ENCODE measurements around the gene SCYGR6. TPM values are rescaled to one million over a fixed set of nuclear protein-coding genes. Genes with fewer than 3 reads are reported as not detected.

SCYGR6 gene
- total and polyA plus RNA-seq, 9 of the 15 experiments (the other 6 are each of a cell fraction or from before 2014, with no cell fraction given) = not detected

GRCh38 chr2:227684258-227684657 lies 40.3 kb downstream of the SCYGR6 start:
- Histone ChIP-seq H2AFZ (ENCODE audit: low read depth, low read length) (no peak overlapping the region), H3K9ac (ENCODE audit: insufficient read depth in 1 of 2, low read depth in 2 of 2, low read length in 2 of 2) (no peak overlapping the region), H3K9me3 (replicated peaks; ENCODE audit: control insufficient read depth, insufficient read depth, low read depth, low read length) (no peaks in the 10 kb centered on the region), H3K27ac (ENCODE audit: extremely low read depth, low read depth, low read length) (no peak overlapping the region), H3K36me3 (ENCODE audit: control insufficient read depth, insufficient read depth, low read length) (no peaks in the 10 kb centered on the region), H3K27me3 (ENCODE audit: control insufficient read depth in 2 of 2, insufficient read depth in 2 of 2, low read length in 2 of 2) (no peaks in the 10 kb centered on the region), H3K79me2 (ENCODE audit: control insufficient read depth, insufficient read depth, low read length) (no peaks in the 10 kb centered on the region), H3K9me1 (ENCODE audit: control insufficient read depth, insufficient read depth, low read length) (no peaks in the 10 kb centered on the region), H3K4me1 (replicated peaks in 1 of 2; ENCODE audit: control insufficient read depth in 2 of 2, insufficient read depth in 2 of 2, low read length in 2 of 2) (no peaks in the 10 kb centered on the region), H3K4me2 (ENCODE audit: insufficient read depth, low read length) (no peak overlapping the region), H3K4me3 (no peak overlapping the region), H4K20me1 (replicated peaks; ENCODE audit: control insufficient read depth, insufficient read depth, low read length) (no peaks in the 10 kb centered on the region)
- no peak for TF ChIP-seq ZNF436 (CRISPR knock-in tag; IDR thresholded peaks at IDR 0.05)
- POLR2A ChIA-PET = no interaction called here
- ATAC-seq = no peak
- BruUV-seq (replicated peaks) = no TSS peak
- intact Hi-C loops (cut with micrococcal nuclease) (no loop called here), in situ Hi-C loops (cut with MboI) (no loop called here)
- FAIRE-seq = no peak
- no peak for DNase-seq (ENCODE audit: extremely low read depth in 1 of 4, low spot score in 3 of 4)
- CTCF ChIA-PET (ENCODE audit: low intra/inter-chr PET ratio) = no interaction called here
- 2% methylated on average over 5 of the region's 5 CpGs for WGBS (ENCODE audit: insufficient coverage, low coverage, missing lambda C conversion rate)

GRCh38 chr2:227677928-227678327 lies 46.6 kb downstream of the SCYGR6 start:
- no peaks in the 10 kb centered on the region for H3K9me1 ChIP-seq (ENCODE audit: control insufficient read depth, insufficient read depth, low read length)
- TF ChIP-seq IRF2 (CRISPR knock-in tag; IDR thresholded peaks at IDR 0.05) (no peak), CBX5 (IDR thresholded peaks at IDR 0.05; ENCODE audit: borderline replicate concordance, low read depth) (no peak), ETS1 (conservative IDR thresholded peaks at IDR 0.05; ENCODE audit: control insufficient read depth, low read depth, low read length) (no peak), U2AF1 (optimal IDR thresholded peaks at IDR 0.05; ENCODE audit: low read depth, low read length) (no peak), NFRKB (IDR thresholded peaks at IDR 0.05; ENCODE audit: low read depth) (no peak), ZHX1 (conservative IDR thresholded peaks at IDR 0.05; ENCODE audit: low read length) (no peak), DMBX1 (CRISPR knock-in tag; IDR thresholded peaks at IDR 0.05; ENCODE audit: borderline replicate concordance) (no peak), ZNF24 (IDR thresholded peaks at IDR 0.05) (no peak), ZNF324 (CRISPR knock-in tag; IDR thresholded peaks at IDR 0.05) (no peak), HMBOX1 (IDR thresholded peaks at IDR 0.05) (no peak), SMARCA5 (IDR thresholded peaks at IDR 0.05) (no peak)
- ChIA-PET POLR2A (no interaction called here), CTCF (ENCODE audit: low intra/inter-chr PET ratio) (no interaction called here)
- no peak overlapping the region for H3K9ac ChIP-seq (ENCODE audit: insufficient read depth in 1 of 2, low read depth in 2 of 2, low read length in 2 of 2)
- no peaks in the 10 kb centered on the region for H3K79me2 ChIP-seq (ENCODE audit: control insufficient read depth, insufficient read depth, low read length)
- no peaks in the 10 kb centered on the region for H3K9me3 ChIP-seq (replicated peaks; ENCODE audit: control insufficient read depth, insufficient read depth, low read depth, low read length)
- no peaks in the 10 kb centered on the region for H3K4me1 ChIP-seq (replicated peaks in 1 of 2; ENCODE audit: control insufficient read depth in 2 of 2, insufficient read depth in 2 of 2, low read length in 2 of 2)
- 0% methylated on average over 3 of the region's 3 CpGs for WGBS (ENCODE audit: insufficient coverage, low coverage, missing lambda C conversion rate)
- no peak overlapping the region for H2AFZ ChIP-seq (ENCODE audit: low read depth, low read length)
- H4K20me1 ChIP-seq (replicated peaks; ENCODE audit: control insufficient read depth, insufficient read depth, low read length) = no peaks in the 10 kb centered on the region
- H3K4me2 ChIP-seq (ENCODE audit: insufficient read depth, low read length) = no peak overlapping the region
- no TSS peak for BruUV-seq (replicated peaks)
- H3K4me3 ChIP-seq = no peak overlapping the region
- ATAC-seq = no peak
- in situ Hi-C loops (cut with MboI) = no loop called here
- no peaks in the 10 kb centered on the region for H3K36me3 ChIP-seq (ENCODE audit: control insufficient read depth, insufficient read depth, low read length)
- no peak for DNase-seq (ENCODE audit: extremely low read depth in 1 of 4, low spot score in 3 of 4)
- no peaks in the 10 kb centered on the region for H3K27me3 ChIP-seq (ENCODE audit: control insufficient read depth in 2 of 2, insufficient read depth in 2 of 2, low read length in 2 of 2)
- intact Hi-C loops (cut with micrococcal nuclease) = no loop called here
- no peak for FAIRE-seq
- H3K27ac ChIP-seq (ENCODE audit: extremely low read depth, low read depth, low read length) = no peak overlapping the region

Measured in K562 (cell line).